ENCODE results near the gene APBA2. TPM values are rescaled to one million over a fixed set of nuclear protein-coding genes. Genes with fewer than 3 reads are reported as not detected.

The APBA2 gene
- total and polyA plus RNA-seq, 2 of the 4 experiments (the other 2 are of a cell fraction) = 21.7 to 33.0 TPM

DNA sequence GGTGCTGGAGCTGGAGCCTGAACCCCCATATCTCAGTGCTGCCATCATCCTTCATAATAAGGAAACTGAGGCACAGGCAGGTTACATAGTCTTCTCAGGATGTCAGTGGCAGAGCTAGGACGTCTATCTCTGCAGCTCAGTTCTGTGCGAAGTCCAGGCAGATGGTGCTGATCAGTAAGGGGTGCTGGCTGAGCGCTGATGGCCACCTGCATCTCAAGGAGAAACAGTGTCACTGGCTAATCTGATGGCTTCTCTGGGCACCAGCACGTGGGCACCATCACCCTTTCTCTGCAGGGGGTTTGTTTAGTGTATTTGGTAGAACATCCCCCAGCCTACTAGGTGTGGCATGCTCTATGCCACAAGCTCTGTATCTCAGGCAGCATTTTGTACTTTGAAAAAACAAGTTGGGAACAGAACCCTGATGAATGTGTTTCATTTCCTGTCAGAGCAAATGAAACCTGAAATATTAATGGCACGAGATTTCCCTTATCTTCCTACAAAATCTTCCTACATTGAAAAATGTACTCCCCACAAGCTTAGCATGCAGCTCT is 35.1 kb downstream of the APBA2 start:
- no peaks in the 10 kb centered on the region for H3K27me3 ChIP-seq (ENCODE audit: control insufficient read depth, insufficient read depth, low read length)
- no peak overlapping the region for H2AFZ ChIP-seq (replicated peaks; ENCODE audit: low read length, poor library complexity)
- no peaks in the 10 kb centered on the region for H3K4me1 ChIP-seq (ENCODE audit: control insufficient read depth, insufficient read depth, low read length)
- POLR2A ChIA-PET (ENCODE audit: unreplicated experiment) = no interaction called here
- dilution Hi-C loops (cut with HindIII; ENCODE audit: low sequenced_read_pairs, unreplicated experiment) (no loop called here), intact Hi-C loops (cut with micrococcal nuclease) (no loop called here), in situ Hi-C loops (cut with MboI; ENCODE audit: low sequenced_read_pairs) (no loop called here)
- no peak overlapping the region for H3K14ac ChIP-seq (replicated peaks; ENCODE audit: low read depth, low read length)
- H3K36me3 ChIP-seq (ENCODE audit: control insufficient read depth, insufficient read depth, low read length) = peaks cover 8% of the 10 kb centered on the region
- no peak overlapping the region for H3K56ac ChIP-seq (ENCODE audit: extremely low read depth, insufficient read depth, low read length)
- no peak overlapping the region for H4K8ac ChIP-seq (ENCODE audit: low read depth in 2 of 2, low read length in 2 of 2)
- BruUV-seq (replicated peaks) = no TSS peak
- DNase-seq (no peak), ATAC-seq (ENCODE audit: low read depth) (no peak)
- H3K4ac ChIP-seq (ENCODE audit: low read depth, low read length) = no peak overlapping the region
- H3K23ac ChIP-seq (ENCODE audit: low read depth, low read length) = no peak overlapping the region
- H2BK20ac ChIP-seq (ENCODE audit: low read depth, low read length) = no peak overlapping the region
- H2BK120ac ChIP-seq (ENCODE audit: low read depth, low read length) = no peak overlapping the region
- no peak overlapping the region for H2BK5ac ChIP-seq (ENCODE audit: low read depth, low read length, poor library complexity, severe bottlenecking)
- H3K18ac ChIP-seq (ENCODE audit: low read depth, low read length) = no peak overlapping the region
- H3K27ac ChIP-seq (ENCODE audit: insufficient read depth, low read length) = no peak overlapping the region
- no peak overlapping the region for H2AK9ac ChIP-seq (replicated peaks; ENCODE audit: low read depth, low read length, poor library complexity)
- no peak overlapping the region for H3K9ac ChIP-seq (ENCODE audit: low read depth, low read length)
- H3K9me1 ChIP-seq (ENCODE audit: insufficient read depth, low read length) = peaks cover 8% of the 10 kb centered on the region
- no peak overlapping the region for H3K4me2 ChIP-seq (ENCODE audit: low read depth, low read length)
- H3K79me1 ChIP-seq (ENCODE audit: low read depth in 1 of 2, low read length in 2 of 2) = peaks cover 4 to 51% of the 10 kb centered on the region in 2 experiments
- peaks cover 22% of the 10 kb centered on the region for H4K20me1 ChIP-seq (ENCODE audit: insufficient read depth, low read length)
- no peak overlapping the region; the same call in 1 of the 2 replicates for H2AK5ac ChIP-seq (ENCODE audit: low read depth, low read length)
- no peak overlapping the region for H2BK15ac ChIP-seq (ENCODE audit: low read depth, low read length)
- no peak overlapping the region for H3K4me3 ChIP-seq (ENCODE audit: insufficient read depth, low read depth, low read length)
- H3K9me3 ChIP-seq (ENCODE audit: control insufficient read depth, insufficient read depth, low read length) = no peaks in the 10 kb centered on the region
- CTCF ChIA-PET = interaction anchor here (0.9 kb wide), 1 partner anchor 33 kb away, joined by 3 read pairs; no protein-coding TSS in a partner anchor
- TF ChIP-seq FOS (IDR thresholded peaks at IDR 0.05; ENCODE audit: low read depth, low read length) = no peak
- no peak for TF ChIP-seq SMC3 (IDR thresholded peaks at IDR 0.05; ENCODE audit: low read depth, low read length)
- no peak for TF ChIP-seq RCOR1 (IDR thresholded peaks at IDR 0.05; ENCODE audit: insufficient replicate concordance, low read length)
- TF ChIP-seq MAFK (IDR thresholded peaks at IDR 0.05; ENCODE audit: low read depth, low read length) = no peak
- no peak for TF ChIP-seq POLR2A (IDR thresholded peaks at IDR 0.05; ENCODE audit: low read depth, low read length)
- TF ChIP-seq, protein P1, sequence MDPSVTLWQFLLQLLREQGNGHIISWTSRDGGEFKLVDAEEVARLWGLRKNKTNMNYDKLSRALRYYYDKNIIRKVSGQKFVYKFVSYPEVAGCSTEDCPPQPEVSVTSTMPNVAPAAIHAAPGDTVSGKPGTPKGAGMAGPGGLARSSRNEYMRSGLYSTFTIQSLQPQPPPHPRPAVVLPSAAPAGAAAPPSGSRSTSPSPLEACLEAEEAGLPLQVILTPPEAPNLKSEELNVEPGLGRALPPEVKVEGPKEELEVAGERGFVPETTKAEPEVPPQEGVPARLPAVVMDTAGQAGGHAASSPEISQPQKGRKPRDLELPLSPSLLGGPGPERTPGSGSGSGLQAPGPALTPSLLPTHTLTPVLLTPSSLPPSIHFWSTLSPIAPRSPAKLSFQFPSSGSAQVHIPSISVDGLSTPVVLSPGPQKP (IDR thresholded peaks at IDR 0.05; ENCODE audit: borderline replicate concordance, low read depth, low read length) = no peak
- no peak for TF ChIP-seq RFX5 (IDR thresholded peaks at IDR 0.05; ENCODE audit: low read depth, low read length)
- no peak for TF ChIP-seq MAZ (IDR thresholded peaks at IDR 0.05; ENCODE audit: borderline replicate concordance, low read depth, low read length)
- no peak for TF ChIP-seq MXI1 (IDR thresholded peaks at IDR 0.05; ENCODE audit: borderline replicate concordance, low read depth, low read length)
- TF ChIP-seq, protein P2, sequence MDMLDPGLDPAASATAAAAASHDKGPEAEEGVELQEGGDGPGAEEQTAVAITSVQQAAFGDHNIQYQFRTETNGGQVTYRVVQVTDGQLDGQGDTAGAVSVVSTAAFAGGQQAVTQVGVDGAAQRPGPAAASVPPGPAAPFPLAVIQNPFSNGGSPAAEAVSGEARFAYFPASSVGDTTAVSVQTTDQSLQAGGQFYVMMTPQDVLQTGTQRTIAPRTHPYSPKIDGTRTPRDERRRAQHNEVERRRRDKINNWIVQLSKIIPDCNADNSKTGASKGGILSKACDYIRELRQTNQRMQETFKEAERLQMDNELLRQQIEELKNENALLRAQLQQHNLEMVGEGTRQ (IDR thresholded peaks at IDR 0.05; ENCODE audit: low read depth, low read length) = no peak
- no peak for TF ChIP-seq CEBPB (IDR thresholded peaks at IDR 0.05; ENCODE audit: low read depth, low read length)
- TF ChIP-seq RAD21 (IDR thresholded peaks at IDR 0.05; ENCODE audit: low read length) = no peak
- TF ChIP-seq CHD1 (IDR thresholded peaks at IDR 0.05; ENCODE audit: low read depth, low read length) = no peak
- TF ChIP-seq BHLHE40 (IDR thresholded peaks at IDR 0.05; ENCODE audit: low read depth, low read length) = no peak
- TF ChIP-seq, protein P3, sequence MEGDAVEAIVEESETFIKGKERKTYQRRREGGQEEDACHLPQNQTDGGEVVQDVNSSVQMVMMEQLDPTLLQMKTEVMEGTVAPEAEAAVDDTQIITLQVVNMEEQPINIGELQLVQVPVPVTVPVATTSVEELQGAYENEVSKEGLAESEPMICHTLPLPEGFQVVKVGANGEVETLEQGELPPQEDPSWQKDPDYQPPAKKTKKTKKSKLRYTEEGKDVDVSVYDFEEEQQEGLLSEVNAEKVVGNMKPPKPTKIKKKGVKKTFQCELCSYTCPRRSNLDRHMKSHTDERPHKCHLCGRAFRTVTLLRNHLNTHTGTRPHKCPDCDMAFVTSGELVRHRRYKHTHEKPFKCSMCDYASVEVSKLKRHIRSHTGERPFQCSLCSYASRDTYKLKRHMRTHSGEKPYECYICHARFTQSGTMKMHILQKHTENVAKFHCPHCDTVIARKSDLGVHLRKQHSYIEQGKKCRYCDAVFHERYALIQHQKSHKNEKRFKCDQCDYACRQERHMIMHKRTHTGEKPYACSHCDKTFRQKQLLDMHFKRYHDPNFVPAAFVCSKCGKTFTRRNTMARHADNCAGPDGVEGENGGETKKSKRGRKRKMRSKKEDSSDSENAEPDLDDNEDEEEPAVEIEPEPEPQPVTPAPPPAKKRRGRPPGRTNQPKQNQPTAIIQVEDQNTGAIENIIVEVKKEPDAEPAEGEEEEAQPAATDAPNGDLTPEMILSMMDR (conservative IDR thresholded peaks at IDR 0.05; ENCODE audit: low read depth, low read length) = no peak
- TF ChIP-seq NFE2L2 (IDR thresholded peaks at IDR 0.05; ENCODE audit: low read depth, low read length) = no peak
- no peak overlapping the region for H4K5ac ChIP-seq (ENCODE audit: low read depth, low read length)
- H4K91ac ChIP-seq (ENCODE audit: insufficient read depth, low read depth, low read length) = no peak overlapping the region
- WGBS, 2 experiments (ENCODE audit: extremely low coverage in 2 of 2, insufficient read length in 1 of 2) = 79% methylated on average over 2 of the region's 5 CpGs; no CpG with 5 or more reads in 1 of the 2 experiments
